ENCODE data around the gene ORC5.

ORC5 gene

GRCh38 chr7:104112623-104113022, 95.2 kb downstream of the ORC5 start:
- H3K27me3 ChIP-seq: peaks cover 7% of the 10 kb centered on the region
- H3K9me3 ChIP-seq: no peaks in the 10 kb centered on the region
- no peak overlapping the region for H3K27ac ChIP-seq
- no peak for TF ChIP-seq CTCF (IDR thresholded peaks at IDR 0.05)
- no peaks in the 10 kb centered on the region for H3K4me1 ChIP-seq (ENCODE audit: control insufficient read depth in 1 of 2, insufficient read depth in 1 of 2, low read depth in 1 of 2, low read length in 1 of 2)
- H3K36me3 ChIP-seq: no peaks in the 10 kb centered on the region
- H3K4me3 ChIP-seq (ENCODE audit: low read depth in 1 of 2, low read length in 1 of 2): no peak overlapping the region

GRCh38 chr7:104111271-104111670, 96.5 kb downstream of the ORC5 start:
- Histone ChIP-seq H3K27me3 (peaks cover 7% of the 10 kb centered on the region), H3K27ac (no peak overlapping the region), H3K4me1 (ENCODE audit: control insufficient read depth in 1 of 2, insufficient read depth in 1 of 2, low read depth in 1 of 2, low read length in 1 of 2) (no peaks in the 10 kb centered on the region), H3K9me3 (no peaks in the 10 kb centered on the region), H3K36me3 (no peaks in the 10 kb centered on the region), H3K4me3 (ENCODE audit: low read depth in 1 of 2, low read length in 1 of 2) (no peak overlapping the region)
- no peak for TF ChIP-seq CTCF (IDR thresholded peaks at IDR 0.05)

- no peaks in the 10 kb centered on the region for H3K4me1 ChIP-seq (ENCODE audit: control insufficient read depth in 1 of 2, insufficient read depth in 1 of 2, low read depth in 1 of 2, low read length in 1 of 2)
- H3K36me3 ChIP-seq: no peaks in the 10 kb centered on the region
- no peak overlapping the region for H3K27ac ChIP-seq
- TF ChIP-seq CTCF (IDR thresholded peaks at IDR 0.05): no peak
- H3K27me3 ChIP-seq: no peaks in the 10 kb centered on the region
- H3K4me3 ChIP-seq (ENCODE audit: low read depth in 1 of 2, low read length in 1 of 2): no peak overlapping the region
- no peaks in the 10 kb centered on the region for H3K9me3 ChIP-seq
These were observed 101.5 kb downstream of the ORC5 start for GRCh38 chr7:104106108-104106905.

GRCh38 chr7:104098890-104099289, 108.9 kb downstream of the ORC5 start:
- no peak for TF ChIP-seq CTCF (IDR thresholded peaks at IDR 0.05)
- no peak overlapping the region for H3K27ac ChIP-seq
- no peaks in the 10 kb centered on the region for H3K36me3 ChIP-seq
- no peak overlapping the region for H3K4me3 ChIP-seq (ENCODE audit: low read depth in 1 of 2, low read length in 1 of 2)
- no peaks in the 10 kb centered on the region for H3K4me1 ChIP-seq (ENCODE audit: control insufficient read depth in 1 of 2, insufficient read depth in 1 of 2, low read depth in 1 of 2, low read length in 1 of 2)
- H3K27me3 ChIP-seq: no peaks in the 10 kb centered on the region
- no peaks in the 10 kb centered on the region for H3K9me3 ChIP-seq

GRCh38 chr7:104096683-104097082, 111.1 kb downstream of the ORC5 start:
- Histone ChIP-seq H3K4me3 (ENCODE audit: low read depth in 1 of 2, low read length in 1 of 2) (no peak overlapping the region), H3K36me3 (no peaks in the 10 kb centered on the region), H3K4me1 (ENCODE audit: control insufficient read depth in 1 of 2, insufficient read depth in 1 of 2, low read depth in 1 of 2, low read length in 1 of 2) (no peaks in the 10 kb centered on the region), H3K27ac (no peak overlapping the region), H3K27me3 (no peaks in the 10 kb centered on the region), H3K9me3 (no peaks in the 10 kb centered on the region)
- TF ChIP-seq CTCF (IDR thresholded peaks at IDR 0.05): no peak

Data from neutrophil (primary cell).